Inflammatory macrophage treated with lipopolysaccharide for 1 hour (primary cell): ENCODE results near the gene EPHB2.

Experiments
- DNase-seq, 2 donors: peaks; one replicate each; pipeline ENCODE4 v3.0.0-alpha.2; 2020 to 2022

EPHB2 gene

DNA sequence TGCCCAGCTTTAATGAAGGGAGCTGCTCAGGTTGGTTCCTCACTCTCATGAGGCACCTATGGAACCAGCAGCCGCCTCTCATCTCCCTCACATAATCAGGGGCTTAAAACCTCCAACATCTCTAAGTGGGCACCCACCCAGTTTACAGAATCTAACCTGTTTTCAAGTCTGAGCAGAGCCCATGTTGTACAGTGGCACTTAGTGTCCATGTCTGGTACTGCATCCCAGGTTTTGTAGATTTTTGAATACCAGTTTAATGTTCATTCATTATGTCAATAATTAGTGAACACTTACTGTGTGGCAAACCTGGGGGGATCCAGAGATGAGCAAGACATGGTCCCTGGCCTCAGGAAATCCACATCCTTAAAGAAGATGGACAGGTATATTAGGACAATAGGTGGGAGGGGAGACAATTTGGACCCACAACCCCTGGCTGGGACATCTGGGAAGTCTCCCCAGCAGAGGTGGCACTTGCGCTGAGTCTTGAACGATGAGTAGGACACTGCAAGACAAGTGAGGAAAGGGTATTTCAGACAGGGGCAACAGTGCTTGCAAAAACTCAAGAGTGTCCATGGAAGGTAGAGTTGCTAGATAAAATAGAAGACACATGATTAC, 178.7 kb downstream of the EPHB2 start:
- DNase-seq = peak; percentile 8 to 42

DNA sequence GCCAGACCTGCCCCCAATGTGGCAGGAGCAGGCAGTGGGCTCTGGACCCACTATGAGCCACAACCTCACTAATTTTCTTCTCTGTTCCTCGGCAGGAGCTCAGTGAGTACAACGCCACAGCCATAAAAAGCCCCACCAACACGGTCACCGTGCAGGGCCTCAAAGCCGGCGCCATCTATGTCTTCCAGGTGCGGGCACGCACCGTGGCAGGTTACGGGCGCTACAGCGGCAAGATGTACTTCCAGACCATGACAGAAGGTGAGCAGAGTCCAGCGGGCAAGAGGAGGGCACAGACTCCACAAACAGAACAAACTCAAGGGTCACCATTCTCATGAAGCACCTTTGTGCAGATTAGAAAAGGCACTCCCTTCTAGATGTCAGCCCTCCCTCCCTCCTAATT, 182.2 kb downstream of the EPHB2 start:
- no peak for DNase-seq

DNA sequence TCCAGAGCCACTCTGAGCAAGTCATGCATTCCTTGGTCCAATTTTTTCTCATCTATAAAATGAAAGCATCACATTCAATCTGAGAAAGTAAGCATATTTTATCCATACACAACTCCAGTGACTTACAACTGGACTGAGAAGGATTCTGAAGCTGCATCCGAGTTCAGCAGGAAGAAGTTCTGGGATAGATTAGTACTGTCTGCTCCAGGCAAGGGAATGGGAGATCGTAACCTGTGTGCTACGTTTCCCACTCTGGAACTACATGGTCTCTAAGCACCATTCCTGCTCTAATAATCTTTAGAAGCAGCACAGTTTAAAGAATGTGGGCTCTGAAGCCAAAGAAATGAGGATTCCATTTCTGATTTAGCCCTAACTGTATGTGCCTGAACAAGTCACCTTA, 182.7 kb downstream of the EPHB2 start:
- DNase-seq = no peak

DNA sequence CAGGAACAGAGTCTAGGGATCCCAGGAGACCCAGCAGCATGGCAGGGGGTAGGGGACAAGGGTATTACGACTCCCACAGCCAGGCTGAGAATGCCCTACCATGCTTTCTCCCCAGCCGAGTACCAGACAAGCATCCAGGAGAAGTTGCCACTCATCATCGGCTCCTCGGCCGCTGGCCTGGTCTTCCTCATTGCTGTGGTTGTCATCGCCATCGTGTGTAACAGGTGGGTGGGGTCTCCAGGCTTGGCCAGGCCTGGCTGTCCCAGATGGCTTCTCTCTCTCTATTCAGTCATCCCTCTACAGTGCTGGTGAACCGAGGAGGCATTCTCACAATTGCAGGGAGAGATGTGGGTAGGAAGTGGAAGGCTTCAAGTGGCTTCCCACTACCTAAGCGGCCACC, 184.7 kb downstream of the EPHB2 start:
- DNase-seq = no peak

DNA sequence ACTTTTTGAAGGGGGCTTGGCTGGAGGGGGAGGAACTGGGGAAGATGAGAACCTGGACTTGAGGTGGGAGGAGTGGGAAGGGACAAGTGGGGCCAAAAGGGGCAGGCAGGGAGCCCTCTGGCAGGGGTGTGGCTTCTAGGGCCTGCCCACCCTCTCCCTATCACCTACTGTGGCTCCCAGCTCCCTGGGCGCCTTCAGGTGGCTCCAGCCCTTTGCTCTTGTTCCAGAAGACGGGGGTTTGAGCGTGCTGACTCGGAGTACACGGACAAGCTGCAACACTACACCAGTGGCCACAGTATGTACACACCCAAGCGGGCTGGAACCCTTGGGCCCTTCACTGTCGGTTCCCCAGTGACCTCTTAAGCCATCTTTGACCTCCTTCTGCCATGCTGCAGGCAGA, 185.5 kb downstream of the EPHB2 start:
- DNase-seq = no peak

DNA sequence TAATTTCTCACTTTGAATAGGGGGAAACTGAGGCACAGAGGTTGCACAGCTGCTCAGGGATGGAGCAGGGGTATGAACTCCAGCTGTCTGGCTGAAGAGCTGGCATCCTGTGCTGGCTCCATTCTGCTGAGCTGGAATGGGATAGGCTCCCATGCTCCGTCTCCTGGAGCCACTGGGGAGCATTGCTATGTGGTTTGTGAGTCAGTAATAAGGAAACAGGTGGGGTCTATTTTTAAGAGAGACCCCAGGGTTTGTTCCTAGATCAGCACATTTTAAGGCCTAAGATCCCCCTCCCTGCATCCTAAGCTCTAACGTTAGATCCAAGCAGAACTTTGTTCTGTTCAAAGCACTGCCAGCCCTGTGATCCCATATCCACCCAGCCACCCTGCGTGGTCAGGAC, 189.8 kb downstream of the EPHB2 start:
- DNase-seq = no peak

DNA sequence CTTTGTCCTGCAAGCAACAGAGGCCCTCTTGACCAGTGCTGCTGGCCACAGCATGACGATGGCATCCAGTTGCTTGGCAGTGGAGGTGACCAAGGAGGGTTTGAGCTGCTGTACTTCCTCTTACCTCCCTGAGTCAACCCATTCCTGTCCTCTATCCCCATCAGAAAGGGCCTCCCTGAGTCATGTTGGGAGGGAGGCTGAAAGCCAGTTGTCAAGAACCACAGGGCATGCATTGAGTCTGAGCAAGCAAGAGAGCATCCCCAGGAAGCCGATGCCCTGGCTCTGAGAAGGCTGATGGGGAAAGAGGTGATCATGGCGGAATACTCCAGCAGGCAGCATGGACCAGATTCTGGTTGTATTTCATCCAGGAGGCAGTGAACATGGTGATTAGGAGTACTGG, 192.5 kb downstream of the EPHB2 start:
- DNase-seq = no peak

DNA sequence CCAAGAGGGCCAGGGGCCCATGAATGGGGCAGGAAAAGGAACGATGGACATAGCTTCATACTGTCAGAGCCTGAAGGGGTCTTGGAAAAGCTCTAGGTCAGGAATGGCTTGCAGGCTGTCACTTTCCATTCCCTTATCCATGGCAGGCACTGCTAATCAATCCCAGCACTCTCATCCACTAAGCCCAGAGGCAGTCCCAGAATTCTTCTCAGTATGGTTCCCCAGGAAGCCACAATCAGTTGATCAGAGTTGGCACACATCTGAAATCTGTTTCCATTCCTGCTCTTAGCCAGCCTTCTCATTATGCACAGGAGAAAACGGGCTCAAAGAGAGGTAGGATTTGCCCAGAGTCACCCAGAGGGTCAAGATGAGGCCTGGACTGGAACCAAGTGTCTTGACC, 196.3 kb downstream of the EPHB2 start:
- DNase-seq = no peak

DNA sequence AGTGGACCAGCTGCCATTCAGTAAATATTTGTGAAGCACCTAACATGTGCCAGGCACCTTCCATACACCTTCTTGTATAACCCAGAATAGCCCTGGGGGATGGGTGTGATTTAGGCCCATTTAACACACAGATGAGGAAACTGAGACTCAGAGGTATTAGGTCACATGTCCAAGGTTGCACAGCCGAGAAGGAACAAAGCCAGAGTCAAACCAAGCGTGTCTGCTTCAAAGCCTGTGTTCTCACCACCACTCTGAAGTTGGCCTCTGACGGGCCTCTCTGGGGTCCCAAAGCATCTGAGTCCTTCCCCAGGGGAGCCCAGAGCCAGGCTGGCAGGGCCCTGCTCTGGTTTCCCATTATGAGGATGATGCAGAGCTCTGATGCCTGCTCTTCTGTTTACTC, 196.9 kb downstream of the EPHB2 start:
- DNase-seq = no peak

DNA sequence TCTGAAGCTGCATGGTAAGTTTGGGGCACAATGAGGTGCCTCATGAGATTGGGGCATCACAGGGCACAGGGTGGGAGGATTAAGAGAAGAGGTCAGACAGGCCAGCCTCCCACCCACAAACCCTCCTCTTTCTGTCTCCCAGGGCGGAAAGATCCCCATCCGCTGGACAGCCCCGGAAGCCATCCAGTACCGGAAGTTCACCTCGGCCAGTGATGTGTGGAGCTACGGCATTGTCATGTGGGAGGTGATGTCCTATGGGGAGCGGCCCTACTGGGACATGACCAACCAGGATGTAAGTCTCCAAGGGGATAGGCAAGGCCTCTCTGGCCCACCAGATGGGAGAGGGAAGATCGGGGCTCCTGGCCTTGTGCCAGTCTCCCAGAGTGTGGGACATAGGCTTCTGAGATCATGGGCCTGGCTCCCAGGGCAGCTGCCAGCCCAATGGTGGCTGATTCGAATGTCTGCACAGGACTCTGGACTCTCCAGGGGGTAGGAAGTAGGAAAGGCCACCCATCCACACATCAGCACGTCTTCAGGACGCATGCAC, 198.3 kb downstream of the EPHB2 start:
- no peak for DNase-seq

DNA sequence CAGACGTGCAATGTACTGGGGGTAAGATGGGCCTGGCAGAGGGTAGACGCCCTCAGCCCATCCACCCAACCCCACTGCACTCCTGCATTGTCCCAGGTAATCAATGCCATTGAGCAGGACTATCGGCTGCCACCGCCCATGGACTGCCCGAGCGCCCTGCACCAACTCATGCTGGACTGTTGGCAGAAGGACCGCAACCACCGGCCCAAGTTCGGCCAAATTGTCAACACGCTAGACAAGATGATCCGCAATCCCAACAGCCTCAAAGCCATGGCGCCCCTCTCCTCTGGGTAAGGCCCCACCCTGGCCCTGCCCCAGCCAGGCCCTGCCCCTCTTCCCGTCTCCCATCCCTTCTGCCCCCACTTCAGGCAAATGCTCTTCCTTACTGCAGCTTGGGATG, 199.6 kb downstream of the EPHB2 start:
- no peak for DNase-seq

DNA sequence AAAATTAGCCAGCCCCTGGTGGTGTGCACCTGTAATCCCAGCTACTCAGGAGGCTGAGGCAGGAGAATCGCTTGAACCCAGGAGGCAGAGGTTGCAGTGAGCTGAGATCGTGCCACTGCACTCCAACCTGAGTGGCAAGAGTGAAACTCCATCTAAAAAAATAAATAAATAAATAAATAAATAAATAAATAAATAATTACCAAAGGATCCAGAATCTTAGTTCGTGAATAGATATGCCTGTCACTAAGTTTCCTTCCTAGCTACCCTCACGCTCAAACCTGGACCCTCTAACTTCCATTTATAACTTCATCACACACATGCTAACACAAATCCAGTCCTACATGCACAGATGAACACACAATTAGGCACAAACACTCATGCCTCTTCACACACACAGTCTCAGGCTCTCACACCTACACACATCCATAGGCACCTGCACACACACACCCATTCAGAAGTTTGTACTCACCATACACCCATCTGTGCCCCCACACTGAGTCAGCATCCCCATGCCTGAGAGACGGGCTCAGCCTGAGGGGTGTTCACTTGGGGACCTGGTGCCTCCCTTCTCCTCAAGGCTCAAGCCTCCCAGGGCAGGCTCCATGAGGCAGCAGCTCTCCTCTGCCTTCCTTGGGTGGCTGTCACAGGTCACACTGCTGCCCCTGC, 200.5 kb downstream of the EPHB2 start:
- no peak for DNase-seq

DNA sequence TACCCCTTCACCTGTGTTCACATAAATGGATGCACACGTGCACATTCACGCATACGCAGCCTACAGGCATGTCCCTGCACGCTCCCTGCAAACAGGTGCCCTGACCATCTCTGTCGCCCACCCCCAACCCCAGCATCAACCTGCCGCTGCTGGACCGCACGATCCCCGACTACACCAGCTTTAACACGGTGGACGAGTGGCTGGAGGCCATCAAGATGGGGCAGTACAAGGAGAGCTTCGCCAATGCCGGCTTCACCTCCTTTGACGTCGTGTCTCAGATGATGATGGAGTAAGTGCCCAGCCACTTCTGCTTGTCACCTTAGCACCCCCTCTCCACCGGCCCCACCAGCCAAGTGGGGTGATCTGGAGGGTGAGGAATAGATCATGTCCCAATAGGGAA, 201.7 kb downstream of the EPHB2 start:
- DNase-seq = no peak

DNA sequence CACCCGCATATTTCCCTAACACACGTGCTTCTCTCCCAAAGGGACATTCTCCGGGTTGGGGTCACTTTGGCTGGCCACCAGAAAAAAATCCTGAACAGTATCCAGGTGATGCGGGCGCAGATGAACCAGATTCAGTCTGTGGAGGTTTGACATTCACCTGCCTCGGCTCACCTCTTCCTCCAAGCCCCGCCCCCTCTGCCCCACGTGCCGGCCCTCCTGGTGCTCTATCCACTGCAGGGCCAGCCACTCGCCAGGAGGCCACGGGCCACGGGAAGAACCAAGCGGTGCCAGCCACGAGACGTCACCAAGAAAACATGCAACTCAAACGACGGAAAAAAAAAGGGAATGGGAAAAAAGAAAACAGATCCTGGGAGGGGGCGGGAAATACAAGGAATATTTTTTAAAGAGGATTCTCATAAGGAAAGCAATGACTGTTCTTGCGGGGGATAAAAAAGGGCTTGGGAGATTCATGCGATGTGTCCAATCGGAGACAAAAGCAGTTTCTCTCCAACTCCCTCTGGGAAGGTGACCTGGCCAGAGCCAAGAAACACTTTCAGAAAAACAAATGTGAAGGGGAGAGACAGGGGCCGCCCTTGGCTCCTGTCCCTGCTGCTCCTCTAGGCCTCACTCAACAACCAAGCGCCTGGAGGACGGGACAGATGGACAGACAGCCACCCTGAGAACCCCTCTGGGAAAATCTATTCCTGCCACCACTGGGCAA, 202.9 kb downstream of the EPHB2 start:
- DNase-seq = no peak

DNA sequence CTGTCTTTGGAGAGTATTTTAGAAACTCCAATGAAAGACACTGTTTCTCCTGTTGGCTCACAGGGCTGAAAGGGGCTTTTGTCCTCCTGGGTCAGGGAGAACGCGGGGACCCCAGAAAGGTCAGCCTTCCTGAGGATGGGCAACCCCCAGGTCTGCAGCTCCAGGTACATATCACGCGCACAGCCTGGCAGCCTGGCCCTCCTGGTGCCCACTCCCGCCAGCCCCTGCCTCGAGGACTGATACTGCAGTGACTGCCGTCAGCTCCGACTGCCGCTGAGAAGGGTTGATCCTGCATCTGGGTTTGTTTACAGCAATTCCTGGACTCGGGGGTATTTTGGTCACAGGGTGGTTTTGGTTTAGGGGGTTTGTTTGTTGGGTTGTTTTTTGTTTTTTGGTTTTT, 203.5 kb downstream of the EPHB2 start:
- DNase-seq = no peak

DNA sequence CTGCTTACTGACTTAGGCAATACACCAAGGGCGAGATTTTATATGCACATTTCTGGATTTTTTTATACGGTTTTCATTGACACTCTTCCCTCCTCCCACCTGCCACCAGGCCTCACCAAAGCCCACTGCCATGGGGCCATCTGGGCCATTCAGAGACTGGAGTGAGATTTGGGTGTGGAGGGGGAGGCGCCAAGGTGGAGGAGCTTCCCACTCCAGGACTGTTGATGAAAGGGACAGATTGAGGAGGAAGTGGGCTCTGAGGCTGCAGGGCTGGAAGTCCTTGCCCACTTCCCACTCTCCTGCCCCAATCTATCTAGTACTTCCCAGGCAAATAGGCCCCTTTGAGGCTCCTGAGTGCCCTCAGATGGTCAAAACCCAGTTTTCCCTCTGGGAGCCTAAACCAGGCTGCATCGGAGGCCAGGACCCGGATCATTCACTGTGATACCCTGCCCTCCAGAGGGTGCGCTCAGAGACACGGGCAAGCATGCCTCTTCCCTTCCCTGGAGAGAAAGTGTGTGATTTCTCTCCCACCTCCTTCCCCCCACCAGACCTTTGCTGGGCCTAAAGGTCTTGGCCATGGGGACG, 204.1 kb downstream of the EPHB2 start:
- DNase-seq = no peak

DNA sequence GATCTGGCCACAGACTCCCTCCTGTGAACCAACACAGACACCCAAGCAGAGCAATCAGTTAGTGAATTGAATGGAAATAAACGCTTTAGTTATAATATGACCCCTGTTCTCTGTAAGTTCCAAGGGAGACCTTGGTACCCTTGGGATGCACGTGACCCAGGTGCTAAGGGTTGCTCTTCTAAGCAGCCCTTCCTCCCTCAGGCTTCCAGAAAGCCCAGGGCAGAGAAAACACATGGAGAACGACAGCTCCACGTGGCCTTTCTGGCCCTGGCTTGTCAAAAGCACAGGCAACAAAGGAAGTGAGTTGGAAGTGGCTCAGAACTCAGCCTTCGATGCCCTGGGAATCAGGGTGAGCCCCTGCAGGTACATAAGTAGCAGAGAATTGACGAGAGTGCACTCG, 204.6 kb downstream of the EPHB2 start:
- DNase-seq = no peak

DNA sequence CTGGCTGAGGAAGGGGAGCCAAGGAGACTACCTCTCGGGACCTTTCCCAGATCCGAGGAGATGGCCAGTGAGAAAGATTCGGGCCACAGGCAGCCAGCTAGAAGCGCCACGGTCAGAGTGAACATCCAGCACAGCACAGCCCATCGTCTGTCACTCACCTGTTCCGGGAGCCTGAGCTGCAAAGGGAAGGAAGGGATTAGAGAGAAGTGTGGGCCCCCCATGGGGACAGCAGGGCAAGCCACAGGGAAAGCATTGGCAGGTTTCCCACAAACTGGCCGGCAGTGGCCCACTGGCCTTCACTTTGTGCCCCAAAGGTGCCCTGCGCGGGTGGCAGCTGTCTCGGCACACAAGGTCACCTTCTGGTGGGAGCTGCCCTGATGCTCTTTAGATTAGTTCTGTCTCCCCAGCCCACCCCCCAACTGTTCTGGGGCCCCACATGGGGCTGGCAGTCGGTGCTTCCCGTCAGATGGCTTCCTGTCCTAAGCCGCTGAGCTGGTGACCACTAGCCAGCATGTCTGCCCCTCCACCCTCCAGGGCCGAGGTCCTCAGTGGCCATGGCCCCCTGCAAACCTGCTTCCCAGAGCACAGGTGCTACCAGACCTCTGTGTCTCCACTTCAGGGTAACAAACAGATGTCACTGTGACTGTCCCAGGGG, 205.3 kb downstream of the EPHB2 start:
- no peak for DNase-seq

DNA sequence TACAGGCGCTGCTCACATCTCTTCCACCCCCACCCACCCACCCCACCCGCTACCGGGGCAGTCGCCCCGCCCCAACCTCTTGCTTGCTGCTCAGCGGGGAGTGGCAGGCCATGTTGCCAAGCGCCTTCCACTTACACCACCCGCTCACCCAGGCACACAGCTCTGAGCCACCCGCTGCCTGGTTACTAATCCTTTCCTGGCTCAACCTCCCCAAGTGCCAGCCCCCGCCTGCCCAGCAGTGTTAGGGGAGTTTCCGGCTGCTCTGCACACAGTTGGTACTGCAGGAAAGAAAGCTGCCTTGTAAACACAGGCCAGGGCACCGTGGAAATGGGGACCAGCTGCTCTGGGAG, 205.8 kb downstream of the EPHB2 start:
- DNase-seq = no peak

DNA sequence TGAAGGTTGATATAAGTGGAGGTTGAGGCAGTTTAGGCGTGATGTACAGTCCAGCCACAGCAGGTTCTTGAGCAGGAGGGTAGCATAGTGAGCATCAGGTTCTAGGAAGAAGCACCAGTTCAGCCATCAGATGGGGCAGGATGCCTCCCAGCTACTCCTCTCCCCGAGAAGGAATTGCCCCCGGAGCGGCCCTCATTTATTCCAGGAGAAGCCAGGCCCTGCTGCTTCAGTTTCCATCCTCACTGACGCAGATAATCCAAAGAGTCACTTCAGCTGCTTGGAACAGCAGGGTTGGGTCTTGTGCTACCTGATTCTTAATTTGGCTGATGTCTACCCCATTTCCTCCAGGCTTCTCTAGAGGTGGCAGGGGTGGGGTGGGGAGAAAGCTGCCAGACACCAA, 207.3 kb downstream of the EPHB2 start:
- no peak for DNase-seq

DNA sequence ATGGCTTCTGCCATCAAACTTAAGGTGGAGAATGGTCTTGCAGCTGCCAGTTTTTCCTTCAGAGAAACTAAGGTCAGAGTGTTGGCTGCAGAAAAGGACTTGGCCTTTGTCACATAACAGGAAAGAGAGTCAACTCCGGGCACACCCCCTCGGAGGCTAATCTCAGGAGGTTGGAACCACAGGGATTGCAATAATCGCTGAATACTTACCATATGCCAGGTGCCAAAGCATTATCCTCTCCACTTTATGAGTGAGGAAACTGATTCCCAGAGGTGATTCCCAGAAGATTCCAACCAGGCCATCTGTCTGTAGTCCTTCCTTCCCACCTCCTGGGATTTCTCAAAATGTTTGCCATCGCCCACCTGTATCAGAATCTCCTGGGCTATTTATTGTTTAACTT, 208.0 kb downstream of the EPHB2 start:
- no peak for DNase-seq

DNA sequence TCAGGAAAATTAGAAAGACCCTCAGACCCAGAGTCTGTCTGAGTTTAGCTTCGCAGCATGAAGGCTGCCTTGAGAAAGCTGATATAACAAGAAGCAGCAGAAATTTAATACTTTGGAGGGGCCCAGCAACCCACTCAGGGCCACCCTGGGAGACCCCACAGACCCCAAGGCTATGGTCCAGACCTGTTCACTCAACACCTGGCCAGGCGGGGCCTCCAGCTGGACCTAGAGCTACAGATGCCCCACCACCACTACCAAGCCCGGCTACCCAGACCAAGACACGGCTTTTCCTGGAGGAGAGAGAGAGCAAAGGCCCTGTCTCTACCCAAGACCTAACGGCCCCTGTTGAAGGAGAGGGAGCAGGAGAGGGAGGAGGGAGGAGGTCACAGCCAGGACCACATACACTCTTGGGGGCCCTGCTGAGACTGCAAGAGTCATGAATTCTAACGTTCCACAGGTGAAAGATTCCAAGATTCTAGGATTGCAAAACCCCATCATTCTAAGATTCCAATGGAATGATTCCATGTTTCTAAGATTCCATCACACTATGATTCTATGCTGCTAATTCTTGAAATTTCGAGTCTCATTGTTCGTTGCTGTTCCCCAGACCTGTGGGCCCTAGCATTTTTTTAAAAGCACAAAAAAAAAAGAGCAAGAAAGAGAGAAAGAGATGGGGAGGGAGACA, 208.8 kb downstream of the EPHB2 start:
- no peak for DNase-seq
